Ammon's horn (tissue), 1 donor: ENCODE data around the gene TUBB2A.
A peak's percentile ranks its signal among the peaks of the same experiment; 100 is the strongest.
"Not testable (repeated sequence)": the region's sequence is repeated elsewhere in the genome, so short reads cannot be mapped to it uniquely, and the experiment has no call there.

ENCODE experiments used
- DNase-seq: peaks from one replicate; pipeline ENCODE4 v3.0.0-alpha.2; 2016; ENCODE audit warnings: low spot score

Gene TUBB2A

DNA sequence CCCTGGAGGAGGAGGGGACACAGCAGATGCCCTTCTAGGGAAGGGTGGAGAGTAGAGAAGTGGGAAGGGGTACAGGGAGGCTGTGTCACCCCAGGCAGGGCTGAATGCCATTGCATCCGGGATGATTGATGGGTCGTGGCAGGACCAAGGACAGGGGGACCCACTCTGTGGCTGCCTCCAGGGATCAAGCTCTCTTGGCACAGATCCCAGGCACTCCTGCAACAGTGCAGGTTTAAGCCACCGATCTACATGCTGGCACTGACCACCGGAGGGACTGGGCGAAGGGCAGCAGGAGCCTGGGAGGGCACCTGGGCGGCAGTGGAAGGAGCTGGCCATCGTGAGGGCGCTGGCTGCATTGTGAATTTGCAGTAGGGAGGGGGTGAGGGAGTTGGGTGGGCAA lies 22.6 kb upstream of the TUBB2A start:
- not testable (repeated sequence) for DNase-seq

DNA sequence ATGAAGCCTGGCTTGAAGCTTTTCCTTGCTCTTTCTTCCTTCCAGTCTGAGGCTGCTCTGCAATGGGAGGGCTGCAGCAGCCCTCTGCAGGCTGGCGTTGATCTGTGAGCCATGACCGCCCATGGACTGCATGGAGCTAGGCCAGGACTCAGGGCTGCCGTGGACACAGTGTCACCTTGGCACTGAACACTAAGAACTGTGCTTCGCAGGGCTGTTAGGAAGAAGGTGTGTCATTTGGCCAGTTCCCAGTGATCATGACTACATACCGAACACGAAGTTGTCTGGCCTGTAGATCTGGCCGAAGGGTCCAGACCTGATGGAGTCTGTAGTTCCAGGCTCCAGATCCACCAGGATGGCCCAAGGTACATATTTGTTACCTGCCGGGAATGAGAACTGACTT lies 21.3 kb upstream of the TUBB2A start:
- DNase-seq: not testable (repeated sequence)

DNA sequence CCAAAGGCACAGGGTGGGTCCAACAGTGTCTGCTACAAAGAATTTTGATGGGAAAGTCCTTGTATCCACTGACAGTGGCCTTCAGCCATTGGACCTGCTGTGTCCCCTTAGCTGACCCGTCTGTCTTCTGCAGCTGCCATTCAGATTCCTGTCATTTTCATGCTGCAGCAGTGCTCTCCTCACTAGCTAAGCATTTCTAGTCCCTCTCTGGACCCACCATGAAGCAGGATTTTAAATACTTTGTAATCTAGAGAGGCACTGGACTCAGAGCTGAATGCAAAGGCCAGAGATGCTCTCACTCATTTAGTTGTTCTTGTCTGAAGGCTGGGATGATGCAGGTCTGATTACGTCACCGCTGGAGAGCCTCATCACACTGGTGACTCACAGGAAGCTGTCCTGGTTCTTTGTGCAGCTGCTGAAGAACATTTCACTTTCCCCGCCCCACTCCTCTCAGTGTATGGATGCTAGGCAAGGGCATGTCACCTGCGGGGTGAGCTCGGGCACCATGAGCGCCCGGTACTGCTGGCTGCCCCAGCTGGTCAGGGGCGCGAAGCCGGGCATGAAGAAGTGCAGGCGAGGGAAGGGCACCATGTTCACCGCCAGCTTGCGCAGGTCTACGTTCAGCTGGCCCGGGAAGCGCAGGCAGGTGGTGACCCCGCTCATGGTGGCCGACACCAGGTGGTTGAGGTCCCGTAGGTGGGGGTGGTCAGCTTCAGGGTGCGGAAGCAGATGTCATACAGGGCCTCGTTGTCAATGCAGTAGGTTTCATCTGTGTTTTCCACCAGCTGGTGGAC lies 19.4 kb upstream of the TUBB2A start:
- peak; percentile 44 for DNase-seq

DNA sequence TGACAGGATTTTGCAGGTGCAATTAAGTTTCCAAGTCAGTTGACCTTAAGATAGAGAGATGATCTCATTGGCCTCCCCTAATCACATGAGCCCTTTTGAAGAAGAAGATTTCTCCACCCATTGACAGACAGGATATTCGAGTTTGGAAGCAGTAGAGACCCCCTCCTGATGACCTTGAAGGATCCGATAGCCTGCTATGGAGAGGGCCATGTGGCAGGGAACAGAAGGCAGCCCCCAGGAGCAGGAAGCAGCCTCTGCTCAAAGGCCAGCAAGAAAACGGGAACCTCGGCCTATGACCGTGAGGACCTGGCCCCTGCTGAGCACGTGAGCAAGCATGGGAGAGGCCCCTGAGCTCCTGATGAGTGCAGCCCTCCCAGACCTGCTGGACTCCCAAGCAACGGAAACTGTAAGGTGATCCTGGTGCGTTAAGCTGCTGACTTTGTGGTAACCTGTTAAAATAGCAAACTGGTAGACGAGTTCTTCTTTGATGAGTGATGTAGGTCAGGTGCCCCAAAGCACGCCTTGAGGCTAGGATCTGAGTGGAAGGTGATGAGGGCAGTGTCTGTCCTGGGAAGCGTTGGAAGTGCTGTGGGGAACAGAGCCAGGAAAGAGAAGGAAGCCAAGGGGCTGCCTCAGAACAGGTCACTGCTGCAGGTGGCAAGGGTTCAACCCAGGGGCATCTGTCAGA lies 18.5 kb upstream of the TUBB2A start:
- no peak for DNase-seq

DNA sequence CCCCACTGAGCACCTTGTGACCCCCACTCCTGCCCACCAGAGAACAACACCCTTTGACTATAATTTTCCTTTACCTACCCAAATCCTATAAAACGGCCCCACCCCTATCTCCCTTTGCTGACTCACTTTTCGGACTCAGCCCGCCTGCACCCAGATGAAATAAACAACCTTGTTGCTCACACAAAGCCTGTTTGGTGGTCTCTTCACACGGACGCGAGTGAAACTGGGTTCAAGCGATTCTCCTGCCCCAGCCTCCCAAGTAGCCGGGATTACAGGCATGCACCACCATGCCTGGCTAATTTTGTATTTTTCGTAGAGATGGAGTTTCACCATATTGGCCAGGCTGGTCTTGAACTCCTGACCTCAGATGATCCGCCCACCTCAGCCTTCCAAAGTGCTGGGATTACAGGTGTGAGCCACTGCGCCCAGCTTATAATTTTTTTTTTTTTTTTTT lies 16.3 kb upstream of the TUBB2A start:
- not testable (repeated sequence) for DNase-seq

DNA sequence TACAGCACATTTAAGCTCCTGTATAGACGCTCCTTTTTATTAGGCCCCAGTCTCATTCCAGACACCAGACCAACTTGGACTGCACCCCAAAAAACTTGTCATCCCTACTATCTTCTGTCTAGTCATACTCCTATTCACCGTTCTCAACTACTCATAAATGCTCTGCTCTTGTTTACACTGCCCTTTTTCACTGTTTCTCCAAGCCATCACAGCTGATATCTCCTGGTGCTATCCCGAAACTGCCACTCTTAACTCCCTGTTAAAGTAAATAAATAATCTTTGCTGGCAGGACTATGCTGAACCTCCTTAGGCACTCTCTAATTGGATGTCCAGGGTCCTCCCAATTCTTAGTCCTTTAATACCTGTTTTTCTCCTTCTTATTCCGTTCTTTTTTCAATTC lies 15.4 kb upstream of the TUBB2A start:
- DNase-seq: not testable (repeated sequence)

DNA sequence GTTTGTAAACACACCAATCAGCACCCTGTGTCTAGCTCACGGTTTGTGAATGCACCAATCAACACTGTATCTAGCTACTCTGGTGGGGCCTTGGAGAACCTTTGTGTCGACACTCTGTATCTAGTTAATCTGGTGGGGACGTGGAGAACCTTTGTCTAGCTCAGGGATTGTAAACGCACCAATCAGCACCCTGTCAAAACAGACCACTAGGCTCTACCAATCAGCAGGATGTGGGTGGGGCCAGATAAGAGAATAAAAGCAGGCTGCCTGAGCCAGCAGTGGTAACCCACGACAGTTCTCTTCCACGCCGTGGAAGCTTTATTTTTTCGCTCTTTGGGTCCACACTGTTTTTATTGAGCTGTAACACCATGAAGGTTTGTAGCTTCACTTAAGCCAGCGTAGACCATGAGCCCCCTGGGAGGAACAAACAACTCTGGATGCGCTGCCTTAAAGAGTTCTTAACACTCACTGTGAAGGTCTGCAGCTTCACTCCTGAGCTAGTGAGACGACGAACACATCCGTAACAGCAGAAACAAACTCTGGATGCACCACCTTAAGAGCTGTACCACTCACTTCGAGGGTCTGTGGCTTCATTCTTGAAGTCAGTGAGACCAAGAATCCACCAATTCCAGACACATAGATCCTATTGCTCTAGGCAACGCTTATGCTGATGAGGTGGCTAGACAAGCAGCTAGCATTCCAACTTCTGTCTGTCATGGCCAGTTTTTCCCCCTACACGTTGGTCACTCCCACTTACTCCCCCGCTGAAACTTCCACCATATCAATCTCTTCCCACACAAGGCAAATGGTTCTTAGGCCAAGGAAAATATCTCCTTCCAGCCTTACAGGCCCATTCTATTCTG lies 14.2 kb upstream of the TUBB2A start:
- DNase-seq: not testable (repeated sequence)

DNA sequence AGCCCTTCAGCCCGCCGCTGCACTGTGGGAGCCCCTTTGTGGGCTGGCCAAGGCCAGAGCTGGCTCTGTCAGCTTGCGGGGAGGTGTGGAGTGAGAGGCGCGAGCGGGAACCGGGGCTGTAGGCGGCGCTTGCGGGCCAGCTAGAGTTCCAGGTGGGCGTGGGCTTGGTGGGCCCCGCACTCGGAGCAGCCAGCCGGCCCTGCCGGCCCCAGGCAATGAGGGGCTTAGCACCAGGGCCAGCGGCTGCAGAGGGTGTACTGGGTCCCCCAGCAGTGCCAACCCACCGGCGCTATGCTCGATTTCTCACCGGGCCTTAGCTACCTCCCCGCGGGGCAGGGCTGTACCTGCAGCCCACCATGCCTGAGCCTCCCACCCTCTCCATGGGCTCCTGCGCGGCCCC lies 13.3 kb upstream of the TUBB2A start:
- DNase-seq: not testable (repeated sequence)

DNA sequence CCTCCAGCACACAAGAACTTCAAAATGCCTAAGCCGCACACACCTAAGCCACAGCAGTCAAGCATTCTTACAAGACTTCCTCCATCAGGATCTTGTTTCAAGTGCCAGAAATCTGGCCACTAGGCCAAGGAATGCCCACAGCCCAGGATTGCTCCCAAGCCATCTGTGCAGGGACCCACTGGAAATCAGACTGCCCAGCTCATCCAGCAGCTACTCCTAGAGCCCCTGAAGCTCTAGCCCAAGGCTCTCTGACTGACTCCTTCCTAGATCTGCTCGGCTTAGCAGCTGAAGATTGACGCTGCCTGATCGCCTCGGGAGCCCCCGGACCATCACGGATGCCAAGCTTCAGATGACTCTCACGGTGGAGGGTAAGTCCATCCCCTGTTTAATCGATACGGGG lies 10.7 kb upstream of the TUBB2A start:
- DNase-seq: not testable (repeated sequence)

DNA sequence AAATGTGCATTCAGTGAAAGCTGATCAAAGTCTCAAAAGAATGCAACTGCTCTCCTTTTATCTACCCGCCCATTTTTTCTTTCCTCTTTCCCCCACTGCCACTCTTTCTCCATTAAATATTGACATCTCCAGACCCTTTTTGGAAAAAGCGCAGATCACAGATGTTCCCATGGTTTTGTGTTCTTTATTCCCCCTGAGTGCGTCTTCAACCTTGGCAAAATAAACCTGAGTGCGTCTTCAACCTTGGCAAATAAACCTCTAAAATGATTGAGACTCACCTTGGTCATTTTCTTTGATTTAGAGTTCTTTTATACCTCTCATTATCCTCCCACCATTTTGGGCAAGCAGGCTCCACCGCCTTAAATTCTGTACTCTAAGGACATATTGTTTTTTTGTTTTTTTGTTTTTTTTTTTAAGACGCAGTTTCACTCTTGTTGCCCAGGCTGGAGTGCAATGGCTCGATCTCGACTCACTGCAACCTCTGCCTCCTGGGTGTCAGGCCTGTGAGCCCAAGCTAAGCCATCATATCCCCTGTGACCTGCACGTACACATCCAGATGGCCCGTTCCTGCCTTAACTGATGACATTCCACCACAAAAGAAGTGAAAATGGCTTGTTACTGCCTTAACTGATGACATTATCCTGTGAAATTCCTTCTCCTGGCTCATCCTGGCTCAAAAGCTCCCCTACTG lies 9.3 kb upstream of the TUBB2A start:
- DNase-seq: not testable (repeated sequence)

DNA sequence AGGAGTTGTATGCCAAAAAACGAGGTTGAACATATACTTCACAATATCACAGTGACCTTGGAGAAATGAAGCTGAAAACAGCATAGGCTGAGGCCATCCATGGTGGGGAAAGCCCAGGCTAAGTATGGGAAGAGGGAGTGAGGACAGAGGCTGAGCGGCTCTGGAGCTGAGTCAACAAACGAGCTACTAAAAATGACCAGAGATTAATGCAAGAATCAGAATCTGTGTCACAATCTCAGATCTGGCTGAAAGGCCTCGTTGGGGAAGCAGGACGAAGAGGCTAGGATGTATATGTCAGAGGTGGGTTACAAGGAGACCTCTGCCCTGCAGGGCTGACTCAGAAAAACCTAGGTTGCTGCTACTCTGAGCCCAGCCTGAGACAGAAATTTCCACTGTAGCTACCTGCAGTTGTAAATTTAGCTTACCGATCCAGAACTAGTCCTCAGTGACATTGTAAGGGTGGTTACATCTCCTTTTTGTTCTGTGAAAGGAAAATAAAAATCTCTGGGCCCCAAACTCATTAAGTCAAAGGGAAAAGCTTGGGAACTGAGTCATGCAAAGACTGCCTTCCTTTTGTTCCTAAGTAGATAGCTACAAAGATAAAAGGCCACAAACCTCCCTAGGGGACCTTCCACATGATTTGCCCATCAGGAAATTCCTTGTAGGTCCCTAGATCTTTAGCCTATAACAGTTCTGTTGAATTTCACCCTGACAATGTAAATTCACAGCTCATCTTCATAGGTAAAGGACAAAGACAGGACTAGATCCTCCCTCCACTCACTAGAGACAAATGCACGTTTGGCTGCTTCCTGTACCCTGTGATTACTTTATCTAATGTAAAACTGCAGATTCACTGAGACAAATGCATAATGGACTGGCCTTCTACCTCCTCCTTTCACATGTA lies 8.5 kb upstream of the TUBB2A start:
- no peak for DNase-seq

DNA sequence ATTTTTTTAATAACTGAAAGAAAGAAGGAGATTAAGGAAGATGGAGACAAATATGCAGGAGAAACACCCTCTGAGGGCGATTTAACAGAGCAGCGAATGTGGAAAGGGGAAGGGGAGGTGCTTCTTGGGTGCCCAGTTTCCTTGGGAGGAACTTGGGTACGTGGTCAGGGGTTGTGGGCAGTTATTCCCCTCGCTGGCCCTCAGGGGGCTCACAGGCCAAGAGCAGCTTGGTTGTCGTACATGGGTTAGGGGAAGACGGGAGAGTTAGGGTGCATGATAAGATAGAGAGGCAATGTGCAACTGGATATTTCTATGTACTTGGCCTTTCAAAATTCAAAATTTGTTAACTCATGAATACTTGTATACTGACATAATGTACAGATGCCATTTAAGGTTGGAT lies 7.0 kb upstream of the TUBB2A start:
- DNase-seq: no peak

DNA sequence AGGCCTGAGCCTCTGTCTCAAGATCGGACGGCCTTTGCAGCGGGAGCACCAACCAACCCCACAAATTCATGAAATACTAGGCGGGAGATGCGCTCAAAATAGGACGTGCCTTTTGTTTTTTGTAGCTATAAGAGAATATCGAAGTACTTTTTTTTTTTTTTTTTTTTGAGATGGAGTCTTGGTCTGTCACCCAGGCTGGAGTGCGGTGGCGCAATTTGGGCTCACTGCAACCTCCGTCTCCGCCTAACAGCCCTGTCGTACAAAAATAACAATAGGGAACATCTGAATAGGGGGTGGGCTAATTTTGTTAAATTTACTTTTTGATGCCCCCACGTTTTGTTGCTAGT lies 5.9 kb upstream of the TUBB2A start:
- no peak for DNase-seq

DNA sequence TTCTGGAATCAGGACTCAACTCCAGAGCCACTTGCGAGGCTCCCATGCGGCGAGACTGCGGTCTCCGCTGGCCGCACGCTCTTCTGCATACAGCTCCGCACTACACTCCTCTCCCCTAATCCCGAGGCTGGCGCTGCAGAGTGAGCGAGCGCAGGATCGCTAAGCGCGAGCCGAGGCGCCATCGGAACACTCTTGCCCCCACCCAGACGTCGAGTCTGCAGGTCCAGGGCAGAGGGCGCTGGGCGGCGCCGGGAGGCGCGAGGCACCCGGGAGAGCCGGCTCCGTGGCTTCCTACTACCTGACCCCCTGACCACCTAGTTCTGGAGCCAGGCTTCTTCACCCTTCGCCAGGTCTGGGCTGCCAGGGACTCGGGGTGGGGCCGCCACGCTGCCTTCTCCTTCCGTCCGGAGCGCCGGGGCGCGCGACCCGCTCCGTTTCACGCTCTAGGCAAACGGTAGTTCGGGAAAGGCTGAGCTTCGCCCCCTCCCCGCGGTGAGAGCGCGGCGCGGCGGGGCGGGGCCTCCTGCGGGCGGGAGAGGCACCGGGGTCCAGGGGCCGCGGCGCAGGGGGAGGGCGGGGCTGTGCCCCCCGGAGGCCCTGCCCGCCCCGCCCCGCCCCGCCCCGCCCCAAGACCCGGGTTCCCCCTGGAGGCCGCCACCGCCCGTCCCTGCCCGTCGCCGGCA lies 5.4 kb upstream of the TUBB2A start:
- DNase-seq: peak; percentile 80

DNA sequence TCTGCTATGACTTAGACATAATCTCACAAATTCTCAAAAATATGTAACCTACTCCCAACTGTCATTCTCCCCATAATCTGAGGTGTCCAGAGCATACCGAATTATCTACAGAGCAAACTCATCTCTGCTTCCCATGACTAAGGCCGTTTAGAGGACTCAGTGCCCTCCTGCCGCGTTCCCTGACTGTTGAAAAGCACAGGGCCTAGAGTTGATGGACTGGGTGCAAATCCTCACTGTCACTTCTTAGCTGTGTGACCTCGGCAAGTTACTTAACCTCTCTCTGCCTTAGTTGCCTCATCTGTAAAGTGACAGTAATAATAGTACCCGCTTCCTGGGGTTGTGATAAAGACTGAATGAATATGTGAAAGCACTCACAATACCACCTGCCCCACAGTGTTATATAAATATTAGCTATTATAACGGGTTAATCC lies 4.7 kb upstream of the TUBB2A start:
- no peak for DNase-seq

DNA sequence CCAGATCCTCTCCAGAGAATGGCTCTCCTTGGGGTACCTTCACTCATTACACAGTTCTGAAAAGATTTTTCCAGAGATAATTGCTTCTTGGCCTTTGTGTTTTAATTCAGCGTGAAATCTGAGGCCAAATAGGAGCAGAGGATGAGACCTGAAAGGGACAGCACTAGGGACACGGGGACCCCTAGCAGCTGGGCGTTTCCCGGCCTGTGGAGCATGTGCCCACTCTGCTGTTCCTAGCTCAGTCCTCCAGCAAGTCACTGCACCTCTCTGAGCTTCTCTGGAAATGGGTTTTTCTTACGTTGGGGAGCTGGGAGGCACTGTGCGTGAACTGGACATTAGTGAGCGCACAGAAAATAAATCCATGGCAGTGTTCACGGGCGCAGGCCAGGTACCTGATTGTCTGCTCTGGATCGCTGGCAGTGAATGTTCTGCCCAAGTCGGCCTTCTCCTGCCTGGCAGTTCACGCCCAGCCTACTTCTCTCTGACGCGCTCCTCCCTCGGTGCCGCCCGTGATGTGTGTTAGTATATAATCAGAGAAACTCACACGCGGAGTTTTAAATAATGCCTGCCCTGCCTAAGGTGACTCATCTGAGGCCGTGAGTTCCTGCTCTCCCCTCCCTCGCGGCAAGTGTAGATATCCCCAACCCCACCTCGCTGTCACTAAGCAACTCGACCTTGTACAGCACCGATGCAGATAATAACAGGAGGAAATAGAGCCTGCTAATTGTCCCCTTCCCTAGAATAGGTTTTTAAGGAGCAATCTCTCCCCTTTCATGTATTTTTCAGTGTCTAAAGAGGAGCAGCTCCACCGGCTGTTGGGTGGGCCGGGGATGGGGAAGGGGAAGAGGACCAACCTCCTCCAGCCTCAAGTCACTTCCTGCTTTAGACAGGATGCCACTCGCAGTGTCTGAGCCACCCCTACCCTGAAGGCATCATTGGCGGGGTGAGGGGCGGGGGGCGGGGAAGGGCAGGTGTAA lies 2.7 kb upstream of the TUBB2A start:
- no peak for DNase-seq

DNA sequence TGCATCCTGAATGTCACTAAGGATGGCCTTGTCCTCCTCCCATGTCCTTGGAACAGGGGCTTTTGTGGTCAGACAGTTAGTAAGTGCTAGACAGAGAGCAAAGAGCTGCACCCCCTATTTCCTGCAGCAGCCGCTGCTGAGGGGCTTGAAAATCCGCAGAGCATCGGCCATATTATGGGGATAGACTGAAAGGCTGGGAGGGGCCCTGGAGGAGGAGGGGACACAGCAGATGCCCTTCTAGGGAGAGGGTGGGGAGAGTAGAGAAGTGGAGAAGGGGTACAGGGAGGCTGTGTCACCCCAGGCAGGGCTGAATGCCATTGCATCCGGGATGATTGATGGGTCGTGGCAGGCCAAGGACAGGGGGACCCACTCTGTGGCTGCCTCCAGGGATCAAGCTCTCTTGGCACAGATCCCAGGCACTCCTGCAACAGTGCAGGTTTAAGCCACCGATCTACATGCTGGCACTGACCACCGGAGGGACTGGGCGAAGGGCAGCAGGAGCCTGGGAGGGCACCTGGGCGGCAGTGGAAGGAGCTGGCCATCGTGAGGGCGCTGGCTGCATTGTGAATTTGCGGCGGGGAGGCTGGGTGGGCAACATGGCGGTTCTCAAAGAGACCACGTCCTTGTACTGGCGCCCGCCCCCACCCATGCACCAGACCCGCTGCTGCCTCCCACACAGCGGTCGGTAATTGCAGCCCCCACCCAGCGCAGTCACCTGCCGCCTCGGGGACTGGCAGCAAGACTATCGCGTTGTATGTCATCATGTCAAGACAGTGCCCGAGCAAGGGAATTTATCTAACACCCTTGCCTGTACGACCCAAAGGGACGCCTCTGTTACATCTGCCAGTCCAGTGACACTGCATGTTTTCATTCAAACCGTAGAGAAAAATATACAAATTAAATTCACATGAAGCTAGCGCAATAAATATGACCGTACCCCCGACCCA lies 887 bp downstream of the TUBB2A start:
- DNase-seq: peak; percentile 44

DNA sequence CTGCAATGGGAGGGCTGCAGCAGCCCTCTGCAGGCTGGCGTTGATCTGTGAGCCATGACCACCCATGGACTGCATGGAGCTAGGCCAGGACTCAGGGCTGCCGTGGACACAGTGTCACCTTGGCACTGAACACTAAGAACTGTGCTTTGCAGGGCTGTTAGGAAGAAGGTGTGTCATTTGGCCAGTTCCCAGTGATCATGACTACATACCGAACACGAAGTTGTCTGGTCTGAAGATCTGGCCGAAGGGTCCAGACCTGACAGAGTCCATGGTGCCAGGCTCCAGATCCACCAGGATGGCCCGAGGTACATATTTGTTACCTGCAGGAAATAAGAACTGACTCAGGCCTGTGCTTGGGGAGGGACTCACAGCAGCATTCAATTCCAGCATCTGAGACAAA lies 1.9 kb downstream of the TUBB2A start:
- DNase-seq: not testable (repeated sequence)
